HG03378 (cell line): ENCODE measurements around the gene RALGAPA1.
A peak's percentile ranks its signal among the peaks of the same experiment; 100 is the strongest.
"Not testable (repeated sequence)": the region's sequence is repeated elsewhere in the genome, so short reads cannot be mapped to it uniquely, and the experiment has no call there.

Experiments used
- ATAC-seq: cut with Tn5 transposase; IDR thresholded peaks from one replicate; pipeline ENCODE4 v1.9.1; 2021; ENCODE audit warnings: mild to moderate bottlenecking, moderate library complexity; ENCODE audit not compliant: unreplicated experiment

The RALGAPA1 gene

GRCh38 chr14:35808638-35809563, at the start of gene RALGAPA1:
Gene RALGAPA1, minus strand, starts transcription at chr14:35809295. Its CDS starts 460 bp downstream, at chr14:35808835.
- peak; percentile 94 for ATAC-seq

- ATAC-seq = no peak
Measured at GRCh38 chr14:35858521-35859209, 49.6 kb upstream of the RALGAPA1 start.

- peak; percentile 97 for ATAC-seq
Measured at GRCh38 chr14:35855876-35856481, 46.9 kb upstream of the RALGAPA1 start.

GRCh38 chr14:35854696-35855270, 45.7 kb upstream of the RALGAPA1 start:
- no peak for ATAC-seq

- ATAC-seq = no peak
Measured at GRCh38 chr14:35853225-35853624, 44.1 kb upstream of the RALGAPA1 start.

GRCh38 chr14:35851823-35852222, 42.7 kb upstream of the RALGAPA1 start:
- ATAC-seq = no peak

GRCh38 chr14:35849122-35849521, 40.0 kb upstream of the RALGAPA1 start:
- no peak for ATAC-seq

- ATAC-seq = no peak
Measured at GRCh38 chr14:35847636-35848035, 38.5 kb upstream of the RALGAPA1 start.

GRCh38 chr14:35844494-35844893, 35.4 kb upstream of the RALGAPA1 start:
- ATAC-seq = no peak

GRCh38 chr14:35842245-35842644, 33.1 kb upstream of the RALGAPA1 start:
- not testable (repeated sequence) for ATAC-seq

- not testable (repeated sequence) for ATAC-seq
Measured at GRCh38 chr14:35841704-35842103, 32.6 kb upstream of the RALGAPA1 start.

GRCh38 chr14:35835208-35835982, 26.3 kb upstream of the RALGAPA1 start:
- no peak for ATAC-seq

- no peak for ATAC-seq
Measured at GRCh38 chr14:35829449-35829848, 20.4 kb upstream of the RALGAPA1 start.

GRCh38 chr14:35827678-35828472, 18.8 kb upstream of the RALGAPA1 start:
- ATAC-seq = no peak

GRCh38 chr14:35826952-35827416, 17.9 kb upstream of the RALGAPA1 start:
- peak; percentile 3 for ATAC-seq

GRCh38 chr14:35826218-35826951, 17.3 kb upstream of the RALGAPA1 start, which contains the start of gene BRMS1L:
Gene BRMS1L, plus strand, starts transcription at chr14:35826338. Its CDS starts 179 bp downstream, at chr14:35826517.
- peak; percentile 99 for ATAC-seq

- no peak for ATAC-seq
Measured at GRCh38 chr14:35825968-35826217, 16.8 kb upstream of the RALGAPA1 start.

- ATAC-seq = not testable (repeated sequence)
Measured at GRCh38 chr14:35824446-35825165, 15.5 kb upstream of the RALGAPA1 start.
